SK-N-SH treated with all-trans-retinoic acid at 6 μM for 48 hours (cell line): ENCODE results near the gene ZNF292.

ENCODE experiments used
- ATAC-seq: fragments of 200-7000 bp; cut with Tn5 transposase; 3 replicates; pipeline ENCODE4 v1.9.1; 2020; ENCODE audit warnings: mild to moderate bottlenecking, moderate library complexity
- ARNTL ChIP-seq: fragments of 450-650 bp; formaldehyde crosslinking; IDR thresholded peaks from 2 replicates; pipeline ENCODE4 v1.5.0; 2020; ENCODE audit warnings: low read depth, mild to moderate bottlenecking, moderate library complexity, borderline replicate concordance
- BACH2 ChIP-seq: fragments of 250-450 bp; sonication (Bioruptor Pico); IDR thresholded peaks from 2 replicates; pipeline ENCODE4 v1.9.0; 2021; ENCODE audit warnings: mild to moderate bottlenecking, borderline replicate concordance
- CREB5 ChIP-seq: fragments of 250-450 bp; sonication (Bioruptor Pico); IDR thresholded peaks from 2 replicates; pipeline ENCODE4 v1.5.1; 2020; ENCODE audit warnings: low read depth, mild to moderate bottlenecking, moderate library complexity
- CSDC2 ChIP-seq: fragments of 250-450 bp; sonication (Bioruptor Pico); IDR thresholded peaks from 2 replicates; pipeline ENCODE4 v1.5.0; 2020; ENCODE audit warnings: mild to moderate bottlenecking, moderate library complexity
- CSRNP3 ChIP-seq: fragments of 250-450 bp; sonication (Bioruptor Pico); IDR thresholded peaks from 2 replicates; pipeline ENCODE4 v1.5.1; 2021; ENCODE audit warnings: mild to moderate bottlenecking, moderate library complexity
- ESRRG ChIP-seq: fragments of 250-450 bp; sonication (Bioruptor Pico); IDR thresholded peaks from 2 replicates; pipeline ENCODE4 v1.6.1; 2021; ENCODE audit warnings: mild to moderate bottlenecking
- GLIS3 ChIP-seq: fragments of 250-450 bp; sonication (Bioruptor Pico); IDR thresholded peaks from 2 replicates; pipeline ENCODE4 v1.5.0; 2020; ENCODE audit warnings: mild to moderate bottlenecking, moderate library complexity
- ISL1 ChIP-seq: fragments of 250-450 bp; sonication (Bioruptor Pico); IDR thresholded peaks from 2 replicates; pipeline ENCODE4 v2.1.2; 2022; ENCODE audit warnings: mild to moderate bottlenecking, moderate library complexity
- OSR1 ChIP-seq: fragments of 250-450 bp; sonication (Bioruptor Pico); IDR thresholded peaks from 2 replicates; pipeline ENCODE4 v1.8.0; 2022; ENCODE audit warnings: moderate library complexity, mild to moderate bottlenecking, inconsistent platforms
- PATZ1 ChIP-seq: fragments of 250-450 bp; sonication (Bioruptor Pico); IDR thresholded peaks from 2 replicates; pipeline ENCODE4 v1.8.0; 2020; ENCODE audit warnings: mild to moderate bottlenecking, moderate library complexity, borderline replicate concordance
- POU6F1 ChIP-seq: fragments of 250-450 bp; sonication (Bioruptor Pico); IDR thresholded peaks from 2 replicates; pipeline ENCODE4 v1.8.0; 2021; ENCODE audit warnings: low read depth, mild to moderate bottlenecking, moderate library complexity, borderline replicate concordance
- PPARA ChIP-seq: fragments of 250-450 bp; sonication (Bioruptor Pico); IDR thresholded peaks from 2 replicates; pipeline ENCODE4 v1.5.0; 2020; ENCODE audit warnings: mild to moderate bottlenecking, borderline replicate concordance
- RARB ChIP-seq: fragments of 250-450 bp; sonication (Bioruptor Pico); IDR thresholded peaks from 2 replicates; pipeline ENCODE4 v1.8.0; 2021; ENCODE audit warnings: mild to moderate bottlenecking, moderate library complexity
- SNAI2 ChIP-seq: fragments of 250-450 bp; sonication (Bioruptor Pico); IDR thresholded peaks from 2 replicates; pipeline ENCODE4 v1.5.0; 2020; ENCODE audit warnings: mild to moderate bottlenecking, moderate library complexity
- TCF4 ChIP-seq: fragments of 250-450 bp; sonication (Bioruptor Pico); IDR thresholded peaks from 2 replicates; pipeline ENCODE4 v1.8.0; 2021; ENCODE audit warnings: mild to moderate bottlenecking, moderate library complexity, borderline replicate concordance
- TOX ChIP-seq: fragments of 250-450 bp; sonication (Bioruptor Pico); IDR thresholded peaks from 2 replicates; pipeline ENCODE4 v1.8.0; 2021; ENCODE audit warnings: mild to moderate bottlenecking, moderate library complexity, borderline replicate concordance
- TSHZ2 ChIP-seq: fragments of 250-450 bp; sonication (Bioruptor Pico); IDR thresholded peaks from 2 replicates; pipeline ENCODE4 v1.5.0; 2020; ENCODE audit warnings: mild to moderate bottlenecking, moderate library complexity
- ZC3H10 ChIP-seq: fragments of 250-450 bp; sonication (Bioruptor Pico); IDR thresholded peaks from 2 replicates; pipeline ENCODE4 v1.5.1; 2021; ENCODE audit warnings: mild to moderate bottlenecking, moderate library complexity
- ZFP30 ChIP-seq: fragments of 450-650 bp; formaldehyde crosslinking; IDR thresholded peaks from 2 replicates; pipeline ENCODE4 v1.5.0; 2022; ENCODE audit warnings: mild to moderate bottlenecking, moderate library complexity
- ZNF565 ChIP-seq: fragments of 450-650 bp; formaldehyde crosslinking; conservative IDR thresholded peaks from 2 replicates; pipeline ENCODE4 v1.5.0; 2020; ENCODE audit warnings: low read depth, mild to moderate bottlenecking, moderate library complexity
- ZNF70 ChIP-seq: fragments of 450-650 bp; formaldehyde crosslinking; IDR thresholded peaks from 2 replicates; pipeline ENCODE4 v1.5.0; 2020; ENCODE audit warnings: mild to moderate bottlenecking, moderate library complexity
- ZNF8 ChIP-seq: fragments of 450-650 bp; formaldehyde crosslinking; IDR thresholded peaks from 2 replicates; pipeline ENCODE4 v1.5.0; 2020; ENCODE audit warnings: mild to moderate bottlenecking, moderate library complexity

The ZNF292 gene

GRCh38 chr6:87165185-87165584, 9.8 kb downstream of the ZNF292 start:
- TF ChIP-seq CREB5 = no peak
- no peak for TF ChIP-seq ZNF70 (CRISPR knock-in tag)
- no peak for TF ChIP-seq CSDC2 (CRISPR knock-in tag)
- TF ChIP-seq TCF4 (CRISPR knock-in tag) = no peak
- no peak for TF ChIP-seq ZNF8 (CRISPR knock-in tag)
- TF ChIP-seq OSR1 (CRISPR knock-in tag) = no peak
- TF ChIP-seq ZC3H10 = no peak
- no peak for TF ChIP-seq POU6F1 (CRISPR knock-in tag)
- ATAC-seq = no peak

- TF ChIP-seq PPARA (no peak), BACH2 (CRISPR knock-in tag) (no peak), ZC3H10 (no peak), PATZ1 (CRISPR knock-in tag) (no peak), RARB (no peak), ZFP30 (no peak), ZNF70 (CRISPR knock-in tag) (no peak), OSR1 (CRISPR knock-in tag) (no peak)
- TF ChIP-seq, all 23 proteins: peak for 0
- ATAC-seq = no peak
Observed at GRCh38 chr6:87171938-87172633, 16.7 kb downstream of the ZNF292 start.

GRCh38 chr6:87174078-87174579, 18.8 kb downstream of the ZNF292 start:
- TF ChIP-seq ZNF70 (CRISPR knock-in tag) = no peak
- TF ChIP-seq CSRNP3 = no peak
- no peak for TF ChIP-seq ZNF8 (CRISPR knock-in tag)
- TF ChIP-seq ARNTL (CRISPR knock-in tag) = no peak
- no peak for TF ChIP-seq RARB
- TF ChIP-seq OSR1 (CRISPR knock-in tag) = no peak
- TF ChIP-seq CREB5 = no peak
- no peak for TF ChIP-seq ISL1 (CRISPR knock-in tag)
- no peak for TF ChIP-seq ZFP30
- no peak for TF ChIP-seq SNAI2 (CRISPR knock-in tag)
- no peak for TF ChIP-seq PPARA
- TF ChIP-seq GLIS3 (CRISPR knock-in tag) = no peak
- TF ChIP-seq PATZ1 (CRISPR knock-in tag) = no peak
- TF ChIP-seq ZNF565 (CRISPR knock-in tag) = no peak
- TF ChIP-seq TSHZ2 (CRISPR knock-in tag) = no peak
- TF ChIP-seq TCF4 (CRISPR knock-in tag) = no peak
- no peak for TF ChIP-seq POU6F1 (CRISPR knock-in tag)
- TF ChIP-seq TOX (CRISPR knock-in tag) = no peak
- no peak for TF ChIP-seq ESRRG (CRISPR knock-in tag)
- no peak for ATAC-seq
